Neural progenitor cell (in vitro differentiated cells): ENCODE data around the gene RBFOX2. TPM values are rescaled to one million over a fixed set of nuclear protein-coding genes. Genes with fewer than 3 reads are reported as not detected.
A peak's percentile ranks its signal among the peaks of the same experiment; 100 is the strongest.

Experiments
- DNase-seq: peaks from one replicate; pipeline ENCODE4 v3.0.0-alpha.2; 2016; ENCODE audit warnings: low spot score
- H2AFZ ChIP-seq: fragments of 200-600 bp; sonication (generic); replicated peaks from 2 replicates; pipeline ENCODE4 v1.6.1; 2016; ENCODE audit warnings: antibody characterized with exemption
- H3F3A ChIP-seq: fragments of 200-600 bp; sonication (generic); 2 replicates; pipeline ENCODE4 v1.6.1; 2016; ENCODE audit warnings: antibody characterized with exemption, low read depth
- H3K27ac ChIP-seq: fragments of 200-600 bp; sonication (generic); 2 replicates; pipeline ENCODE4 v1.5.1; 2016; ENCODE audit warnings: mild to moderate bottlenecking
- H3K27me3 ChIP-seq: fragments of 200-600 bp; sonication (generic); 2 replicates; pipeline ENCODE4 v1.6.1; 2016; ENCODE audit warnings: mild to moderate bottlenecking, moderate library complexity
- H3K36me3 ChIP-seq: fragments of 200-600 bp; sonication (generic); 2 replicates; pipeline ENCODE4 v1.5.1; 2016
- H3K4me1 ChIP-seq: fragments of 200-600 bp; sonication (generic); 2 replicates; pipeline ENCODE4 v1.6.1; 2016; ENCODE audit warnings: mixed run types
- H3K4me2 ChIP-seq: fragments of 200-600 bp; sonication (generic); 2 replicates; pipeline ENCODE4 v1.6.1; 2016
- H3K4me3 ChIP-seq: fragments of 200-600 bp; sonication (generic); 2 replicates; pipeline ENCODE4 v1.5.1; 2016
- H3K79me2 ChIP-seq: fragments of 200-600 bp; sonication (generic); 2 replicates; pipeline ENCODE4 v1.6.1; 2016; ENCODE audit warnings: low read depth
- H3K9ac ChIP-seq: fragments of 200-600 bp; sonication (generic); 2 replicates; pipeline ENCODE4 v1.6.1; 2016
- H3K9me3 ChIP-seq: fragments of 200-600 bp; sonication (generic); 2 replicates; pipeline ENCODE4 v1.5.1; 2016; ENCODE audit warnings: low read depth
- H4K20me1 ChIP-seq: fragments of 200-600 bp; sonication (generic); 2 replicates; pipeline ENCODE4 v1.6.1; 2016; ENCODE audit warnings: low read depth
- H3K27ac Mint-ChIP-seq: 3 replicates; pipeline ENCODE4 v1.8.0; 2021; ENCODE audit warnings: mixed read lengths
- H3K27me3 Mint-ChIP-seq: 2 replicates; pipeline ENCODE4 v1.8.0; 2022; ENCODE audit warnings: low read depth, mild to moderate bottlenecking, inconsistent platforms, moderate library complexity, mixed read lengths; ENCODE audit not compliant: insufficient read depth
- H3K36me3 Mint-ChIP-seq: 3 replicates; pipeline ENCODE4 v1.8.0; 2021; ENCODE audit warnings: mixed read lengths
- H3K4me1 Mint-ChIP-seq: 3 replicates; pipeline ENCODE4 v1.8.0; 2021; ENCODE audit warnings: mixed read lengths
- H3K4me3 Mint-ChIP-seq: 3 replicates; pipeline ENCODE4 v1.8.0; 2021; ENCODE audit warnings: mild to moderate bottlenecking, moderate library complexity, mixed read lengths
- H3K9me3 Mint-ChIP-seq: 3 replicates; pipeline ENCODE4 v1.8.0; 2020; ENCODE audit warnings: mixed read lengths
- CTCF ChIP-seq: fragments of 200-600 bp; sonication (generic); IDR thresholded peaks from 2 replicates; pipeline ENCODE4 v1.5.1; 2017; ENCODE audit warnings: antibody characterized with exemption, mild to moderate bottlenecking
- EZH2 ChIP-seq: fragments of 200-600 bp; sonication (generic); IDR thresholded peaks from 2 replicates; pipeline ENCODE4 v1.6.1; 2017; ENCODE audit warnings: antibody characterized with exemption, mild to moderate bottlenecking, moderate library complexity
- EZH2phosphoT487 ChIP-seq: fragments of 200-600 bp; sonication (generic); IDR thresholded peaks from 2 replicates; pipeline ENCODE4 v1.6.1; 2017; ENCODE audit warnings: antibody characterized with exemption
- total RNA-seq: library from RNA; depleted of rRNA; stranded (reverse); fragments of >200 nt; gene quantifications from 2 replicates; pipeline ENCODE4 v1.2.3, GENCODE V29; 2015; ENCODE audit warnings: low replicate concordance

The RBFOX2 gene
- total RNA-seq, 1 donor from 2014 or later = 163 TPM

- no peaks in the 10 kb centered on the region for H3K36me3 Mint-ChIP-seq
- H3K4me1 Mint-ChIP-seq = peaks cover 36% of the 10 kb centered on the region
- no peak overlapping the region for H3K9ac ChIP-seq
- H4K20me1 ChIP-seq = peaks cover 12% of the 10 kb centered on the region
- H2AFZ ChIP-seq = no peak overlapping the region
- H3K79me2 ChIP-seq = peaks cover 100% of the 10 kb centered on the region
- peak overlapping the region; percentile 84 for H3K4me3 Mint-ChIP-seq
- no peak for TF ChIP-seq EZH2phosphoT487
- no peak for TF ChIP-seq CTCF
- TF ChIP-seq EZH2 = no peak
- no peak for DNase-seq
- peaks cover 9% of the 10 kb centered on the region for H3F3A ChIP-seq
- H3K27ac Mint-ChIP-seq = peak overlapping the region; percentile 99
- no peaks in the 10 kb centered on the region for H3K27me3 Mint-ChIP-seq
- peak overlapping the region; percentile 34 for H3K4me3 ChIP-seq
- no peak overlapping the region for H3K27ac ChIP-seq
- peaks cover 21% of the 10 kb centered on the region for H3K4me1 ChIP-seq
- H3K36me3 ChIP-seq = no peaks in the 10 kb centered on the region
- H3K9me3 Mint-ChIP-seq = no peaks in the 10 kb centered on the region
- no peaks in the 10 kb centered on the region for H3K9me3 ChIP-seq
- no peaks in the 10 kb centered on the region for H3K27me3 ChIP-seq
- peak overlapping the region; percentile 73 for H3K4me2 ChIP-seq
Observed at GRCh38 chr22:35960854-35961253, 67.8 kb downstream of the RBFOX2 start.

GRCh38 chr22:35959121-35959800, 69.4 kb downstream of the RBFOX2 start:
- Mint-ChIP-seq H3K27me3 (no peaks in the 10 kb centered on the region), H3K4me1 (peaks cover 35% of the 10 kb centered on the region), H3K27ac (no peak overlapping the region), H3K9me3 (no peaks in the 10 kb centered on the region), H3K4me3 (no peak overlapping the region), H3K36me3 (no peaks in the 10 kb centered on the region)
- Histone ChIP-seq H3K4me1 (peaks cover 26% of the 10 kb centered on the region), H4K20me1 (peaks cover 12% of the 10 kb centered on the region), H3K4me2 (no peak overlapping the region), H3K9me3 (no peaks in the 10 kb centered on the region), H2AFZ (no peak overlapping the region), H3K9ac (no peak overlapping the region), H3K36me3 (no peaks in the 10 kb centered on the region), H3F3A (peaks cover 9% of the 10 kb centered on the region), H3K27ac (no peak overlapping the region), H3K4me3 (no peak overlapping the region), H3K79me2 (peaks cover 99% of the 10 kb centered on the region), H3K27me3 (no peaks in the 10 kb centered on the region)
- TF ChIP-seq EZH2 = no peak
- no peak for TF ChIP-seq CTCF
- no peak for TF ChIP-seq EZH2phosphoT487
- no peak for DNase-seq

GRCh38 chr22:35958334-35958733, 70.3 kb downstream of the RBFOX2 start:
- no peak overlapping the region for H3K4me3 ChIP-seq
- H3K4me3 Mint-ChIP-seq = no peak overlapping the region
- peaks cover 9% of the 10 kb centered on the region for H3F3A ChIP-seq
- peaks cover 14% of the 10 kb centered on the region for H4K20me1 ChIP-seq
- H3K27me3 Mint-ChIP-seq = no peaks in the 10 kb centered on the region
- H3K36me3 Mint-ChIP-seq = no peaks in the 10 kb centered on the region
- no peak for DNase-seq
- peaks cover 35% of the 10 kb centered on the region for H3K4me1 Mint-ChIP-seq
- no peaks in the 10 kb centered on the region for H3K9me3 Mint-ChIP-seq
- no peak overlapping the region for H3K27ac Mint-ChIP-seq
- no peak overlapping the region for H3K9ac ChIP-seq
- no peaks in the 10 kb centered on the region for H3K36me3 ChIP-seq
- no peaks in the 10 kb centered on the region for H3K9me3 ChIP-seq
- H3K79me2 ChIP-seq = peaks cover 98% of the 10 kb centered on the region
- H3K4me1 ChIP-seq = peaks cover 26% of the 10 kb centered on the region
- no peaks in the 10 kb centered on the region for H3K27me3 ChIP-seq
- no peak overlapping the region for H3K27ac ChIP-seq
- TF ChIP-seq CTCF (no peak), EZH2phosphoT487 (no peak), EZH2 (no peak)
- H2AFZ ChIP-seq = no peak overlapping the region
- no peak overlapping the region for H3K4me2 ChIP-seq
